Endothelial cell (in vitro differentiated cells): ENCODE data around the gene KCNMA1. TPM values are rescaled to one million over a fixed set of nuclear protein-coding genes. Genes with fewer than 3 reads are reported as not detected.

Experiments
- DNase-seq: peaks from one replicate; pipeline ENCODE4 v3.0.0; 2021; ENCODE audit warnings: low spot score
- H3K27ac Mint-ChIP-seq: one replicate; pipeline ENCODE4 v1.8.0; 2021; ENCODE audit warnings: mixed read lengths, inconsistent platforms; ENCODE audit not compliant: unreplicated experiment
- H3K27me3 Mint-ChIP-seq: one replicate; pipeline ENCODE4 v1.8.0; 2021; ENCODE audit warnings: mild to moderate bottlenecking, moderate library complexity, mixed read lengths, inconsistent platforms; ENCODE audit not compliant: unreplicated experiment
- H3K36me3 Mint-ChIP-seq: one replicate; pipeline ENCODE4 v1.8.0; 2021; ENCODE audit warnings: mild to moderate bottlenecking, low read depth, mixed read lengths, inconsistent platforms; ENCODE audit not compliant: unreplicated experiment
- H3K4me1 Mint-ChIP-seq: one replicate; pipeline ENCODE4 v1.8.0; 2021; ENCODE audit warnings: mild to moderate bottlenecking, mixed read lengths, inconsistent platforms; ENCODE audit not compliant: unreplicated experiment
- H3K4me3 Mint-ChIP-seq: one replicate; pipeline ENCODE4 v1.8.0; 2021; ENCODE audit warnings: mild to moderate bottlenecking, mixed read lengths, inconsistent platforms; ENCODE audit not compliant: unreplicated experiment
- H3K9me3 Mint-ChIP-seq: one replicate; pipeline ENCODE4 v1.8.0; 2021; ENCODE audit warnings: mixed read lengths, inconsistent platforms; ENCODE audit not compliant: unreplicated experiment
- CTCF ChIP-seq: fragments of 200-600 bp; sonication (generic); IDR thresholded peaks from one replicate; pipeline ENCODE4 v1.5.0; 2021; ENCODE audit warnings: antibody characterized with exemption; ENCODE audit not compliant: unreplicated experiment
- total RNA-seq: library from RNA; stranded (reverse); fragmentation: NEBNext Ultra II Directional; extraction: Animal tissue kit (Norgen Biotek cat#: 25700); gene quantifications from one replicate; pipeline ENCODE4 v1.2.1, GENCODE V29; 2021; ENCODE audit not compliant: unreplicated experiment

The KCNMA1 gene
- total RNA-seq, 1 donor from 2014 or later: 5.1 TPM

- peaks cover 3% of the 10 kb centered on the region for H3K27me3 Mint-ChIP-seq
- H3K36me3 Mint-ChIP-seq: no peaks in the 10 kb centered on the region
- H3K4me1 Mint-ChIP-seq: peaks cover 19% of the 10 kb centered on the region
- DNase-seq: no peak
- no peak overlapping the region for H3K4me3 Mint-ChIP-seq
- TF ChIP-seq CTCF: no peak
- no peak overlapping the region for H3K27ac Mint-ChIP-seq
- H3K9me3 Mint-ChIP-seq: no peaks in the 10 kb centered on the region
Measured at GRCh38 chr10:77283326-77283725, 354.3 kb downstream of the KCNMA1 start.

DNA sequence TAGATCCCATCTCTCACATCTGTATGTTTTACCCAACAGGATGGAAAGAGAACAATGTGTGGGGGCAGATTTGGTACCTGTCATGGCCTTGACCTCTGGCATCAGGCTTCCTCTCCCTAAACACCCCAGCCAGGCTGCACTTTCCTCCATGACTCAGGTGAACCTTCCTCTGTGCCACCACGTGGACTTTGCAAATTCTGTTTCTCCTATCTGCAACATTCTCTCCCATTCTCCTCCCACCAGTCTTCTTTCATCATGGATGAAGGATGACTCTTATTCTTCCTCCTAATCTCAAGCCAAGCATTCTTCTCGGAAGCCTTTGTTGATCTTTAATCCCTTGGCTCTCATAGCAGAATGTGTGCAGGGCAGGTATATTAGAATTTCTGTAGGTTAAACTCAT, 355.4 kb downstream of the KCNMA1 start:
- no peak overlapping the region for H3K27ac Mint-ChIP-seq
- H3K27me3 Mint-ChIP-seq: peaks cover 3% of the 10 kb centered on the region
- TF ChIP-seq CTCF: no peak
- H3K36me3 Mint-ChIP-seq: no peaks in the 10 kb centered on the region
- H3K4me3 Mint-ChIP-seq: no peak overlapping the region
- peaks cover 19% of the 10 kb centered on the region for H3K4me1 Mint-ChIP-seq
- no peak for DNase-seq
- H3K9me3 Mint-ChIP-seq: no peaks in the 10 kb centered on the region

DNA sequence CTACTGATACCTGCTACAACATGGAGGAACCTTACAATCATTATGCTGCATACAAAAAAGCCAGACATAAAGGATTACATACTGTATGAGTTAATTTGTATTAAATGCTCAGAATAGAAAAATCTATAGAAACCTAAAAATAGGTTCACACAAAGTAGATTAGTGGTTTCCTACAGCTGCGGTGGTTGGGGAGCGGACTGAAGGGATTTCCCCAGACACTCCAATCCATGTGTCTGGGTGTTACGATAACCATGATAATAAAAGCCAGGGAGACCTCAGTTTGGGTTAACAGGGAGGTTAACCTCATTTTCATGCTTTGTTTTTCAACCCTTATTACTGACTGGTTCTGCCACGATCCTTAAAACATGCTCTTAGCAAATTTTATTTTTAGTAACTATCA, 355.9 kb downstream of the KCNMA1 start:
- no peak for TF ChIP-seq CTCF

DNA sequence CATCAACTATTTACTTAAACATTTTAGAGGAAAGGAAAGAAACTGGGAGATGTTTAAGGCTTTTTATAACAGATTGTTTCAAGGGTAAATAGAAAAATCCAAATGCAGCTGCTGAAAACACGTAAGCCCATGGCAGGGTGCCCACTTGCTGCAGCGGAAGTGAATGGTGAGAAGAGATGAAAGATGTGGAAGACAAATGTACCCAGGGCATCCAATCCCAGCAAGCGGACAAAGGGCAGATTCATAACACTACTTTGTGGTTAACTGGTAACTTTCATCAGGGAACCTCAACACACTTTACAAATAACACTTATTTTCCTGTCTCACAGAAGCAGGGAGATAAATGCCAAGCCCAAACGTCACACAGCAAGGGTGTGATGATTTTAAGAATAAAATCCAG, 358.4 kb downstream of the KCNMA1 start:
- no peak overlapping the region for H3K27ac Mint-ChIP-seq
- H3K36me3 Mint-ChIP-seq: no peaks in the 10 kb centered on the region
- no peak for DNase-seq
- no peak overlapping the region for H3K4me3 Mint-ChIP-seq
- no peak for TF ChIP-seq CTCF
- peaks cover 3% of the 10 kb centered on the region for H3K27me3 Mint-ChIP-seq
- no peaks in the 10 kb centered on the region for H3K9me3 Mint-ChIP-seq
- peaks cover 4% of the 10 kb centered on the region for H3K4me1 Mint-ChIP-seq

More for the DNA sequence above, 355.9 kb downstream of the KCNMA1 start:
- no peak overlapping the region for H3K27ac Mint-ChIP-seq
- no peaks in the 10 kb centered on the region for H3K36me3 Mint-ChIP-seq
- H3K4me1 Mint-ChIP-seq: peaks cover 17% of the 10 kb centered on the region
- DNase-seq: no peak
- peaks cover 3% of the 10 kb centered on the region for H3K27me3 Mint-ChIP-seq
- no peak overlapping the region for H3K4me3 Mint-ChIP-seq
- no peaks in the 10 kb centered on the region for H3K9me3 Mint-ChIP-seq

GRCh38 chr10:77274046-77274795, 363.4 kb downstream of the KCNMA1 start:
- H3K27me3 Mint-ChIP-seq: peaks cover 2% of the 10 kb centered on the region
- H3K9me3 Mint-ChIP-seq: no peaks in the 10 kb centered on the region
- no peaks in the 10 kb centered on the region for H3K36me3 Mint-ChIP-seq
- DNase-seq: no peak
- H3K27ac Mint-ChIP-seq: no peak overlapping the region
- H3K4me3 Mint-ChIP-seq: no peak overlapping the region
- TF ChIP-seq CTCF: no peak
- no peaks in the 10 kb centered on the region for H3K4me1 Mint-ChIP-seq
